ENCODE results near the gene COPZ1.
"Not testable (repeated sequence)": the region's sequence is repeated elsewhere in the genome, so short reads cannot be mapped to it uniquely, and the experiment has no call there.

The COPZ1 gene

GRCh38 chr12:54294953-54295566 lies 29.9 kb upstream of the COPZ1 start:
- DNase-seq = no peak

- DNase-seq = no peak
Observed at GRCh38 chr12:54296393-54297099, 28.4 kb upstream of the COPZ1 start.

- no peak for DNase-seq
Observed at GRCh38 chr12:54298904-54299303, 26.0 kb upstream of the COPZ1 start.

- no peak for DNase-seq
Observed at GRCh38 chr12:54299515-54300224, 25.3 kb upstream of the COPZ1 start.

- DNase-seq = no peak
Observed at GRCh38 chr12:54300225-54300731, 24.7 kb upstream of the COPZ1 start.

GRCh38 chr12:54300732-54301427 lies 24.1 kb upstream of the COPZ1 start, which contains the start of gene NFE2:
Gene NFE2, minus strand, starts transcription at chr12:54301015. Its CDS starts 5,767 bp downstream, at chr12:54295248.
- DNase-seq = peak; percentile 58

GRCh38 chr12:54301428-54302048 lies 23.4 kb upstream of the COPZ1 start:
- no peak for DNase-seq

GRCh38 chr12:54303640-54304039 lies 21.3 kb upstream of the COPZ1 start:
- no peak for DNase-seq

GRCh38 chr12:54304187-54304810 lies 20.6 kb upstream of the COPZ1 start:
- DNase-seq = no peak

- peak; percentile 37 for DNase-seq
Observed at GRCh38 chr12:54306925-54307741, 17.8 kb upstream of the COPZ1 start.

- DNase-seq = no peak
Observed at GRCh38 chr12:54311051-54311450, 13.9 kb upstream of the COPZ1 start.

GRCh38 chr12:54312309-54312708 lies 12.6 kb upstream of the COPZ1 start:
- DNase-seq = not testable (repeated sequence)

GRCh38 chr12:54321363-54321762 lies 3.6 kb upstream of the COPZ1 start:
- no peak for DNase-seq

- not testable (repeated sequence) for DNase-seq
Observed at GRCh38 chr12:54325442-54326109, 645 bp downstream of the COPZ1 start.

- DNase-seq = no peak
Observed at GRCh38 chr12:54328595-54329337, 3.8 kb downstream of the COPZ1 start.

- DNase-seq = no peak
Observed at GRCh38 chr12:54329759-54330158, 4.8 kb downstream of the COPZ1 start.

- DNase-seq = no peak
Observed at GRCh38 chr12:54330442-54330841, 5.5 kb downstream of the COPZ1 start.

- no peak for DNase-seq
Observed at GRCh38 chr12:54331461-54331860, 6.5 kb downstream of the COPZ1 start.

GRCh38 chr12:54333420-54334034 lies 8.6 kb downstream of the COPZ1 start:
- no peak for DNase-seq

Measured in activated CD4-positive, alpha-beta T cell treated with anti-CD3 and anti-CD28 coated beads for 48 hours (primary cell).